ENCODE measurements around the gene FAM9B.

DNA sequence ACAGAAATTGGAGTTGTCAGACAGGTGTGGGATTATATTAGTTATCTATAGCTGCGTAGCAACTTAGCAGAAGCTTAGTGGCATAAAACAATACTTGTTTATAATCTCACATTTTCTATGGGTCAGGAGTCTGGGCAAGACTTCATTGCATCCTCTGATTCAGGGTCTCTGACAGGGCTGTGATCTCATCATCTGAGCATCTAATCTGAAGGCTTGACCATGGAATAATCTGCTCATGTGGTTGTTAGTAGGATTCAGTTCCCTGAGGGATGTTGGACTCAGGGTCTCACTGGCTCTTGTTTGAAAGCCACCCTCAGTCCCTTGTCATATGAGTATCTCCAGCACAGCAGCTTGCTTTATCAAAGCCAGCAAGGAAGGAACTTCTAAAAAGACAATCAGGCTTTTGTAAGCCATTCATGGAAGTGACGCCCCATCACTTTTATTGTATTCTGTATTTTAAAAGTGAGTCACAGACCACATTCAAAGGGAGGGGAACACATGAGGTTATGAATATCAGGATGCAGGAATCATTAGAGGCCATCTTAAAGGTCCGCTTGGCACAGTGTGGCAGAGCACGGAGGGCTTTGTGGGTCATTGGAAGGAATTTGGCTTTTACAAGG lies 37.2 kb upstream of the FAM9B start:
- TF ChIP-seq, protein P1, sequence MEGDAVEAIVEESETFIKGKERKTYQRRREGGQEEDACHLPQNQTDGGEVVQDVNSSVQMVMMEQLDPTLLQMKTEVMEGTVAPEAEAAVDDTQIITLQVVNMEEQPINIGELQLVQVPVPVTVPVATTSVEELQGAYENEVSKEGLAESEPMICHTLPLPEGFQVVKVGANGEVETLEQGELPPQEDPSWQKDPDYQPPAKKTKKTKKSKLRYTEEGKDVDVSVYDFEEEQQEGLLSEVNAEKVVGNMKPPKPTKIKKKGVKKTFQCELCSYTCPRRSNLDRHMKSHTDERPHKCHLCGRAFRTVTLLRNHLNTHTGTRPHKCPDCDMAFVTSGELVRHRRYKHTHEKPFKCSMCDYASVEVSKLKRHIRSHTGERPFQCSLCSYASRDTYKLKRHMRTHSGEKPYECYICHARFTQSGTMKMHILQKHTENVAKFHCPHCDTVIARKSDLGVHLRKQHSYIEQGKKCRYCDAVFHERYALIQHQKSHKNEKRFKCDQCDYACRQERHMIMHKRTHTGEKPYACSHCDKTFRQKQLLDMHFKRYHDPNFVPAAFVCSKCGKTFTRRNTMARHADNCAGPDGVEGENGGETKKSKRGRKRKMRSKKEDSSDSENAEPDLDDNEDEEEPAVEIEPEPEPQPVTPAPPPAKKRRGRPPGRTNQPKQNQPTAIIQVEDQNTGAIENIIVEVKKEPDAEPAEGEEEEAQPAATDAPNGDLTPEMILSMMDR (conservative IDR thresholded peaks at IDR 0.05) = no peak
- TF ChIP-seq ZFX (IDR thresholded peaks at IDR 0.05) = no peak

All from C4-2B (cell line).